Hepatocyte (in vitro differentiated cells): Measurements from ENCODE around the gene OTULIN.

Experiments used
- EZH2 ChIP-seq: fragments of 200-600 bp; sonication (generic); IDR thresholded peaks from 2 replicates; pipeline ENCODE4 v1.6.1; 2016; ENCODE audit warnings: antibody characterized with exemption, mild to moderate bottlenecking, borderline replicate concordance
- TF ChIP-seq, protein P1 (sequence below): fragments of 200-600 bp; sonication (generic); IDR thresholded peaks from 2 replicates; pipeline ENCODE4 v1.5.1; 2016; ENCODE audit warnings: antibody characterized with exemption, mild to moderate bottlenecking; ENCODE audit not compliant: poor library complexity

DNA sequence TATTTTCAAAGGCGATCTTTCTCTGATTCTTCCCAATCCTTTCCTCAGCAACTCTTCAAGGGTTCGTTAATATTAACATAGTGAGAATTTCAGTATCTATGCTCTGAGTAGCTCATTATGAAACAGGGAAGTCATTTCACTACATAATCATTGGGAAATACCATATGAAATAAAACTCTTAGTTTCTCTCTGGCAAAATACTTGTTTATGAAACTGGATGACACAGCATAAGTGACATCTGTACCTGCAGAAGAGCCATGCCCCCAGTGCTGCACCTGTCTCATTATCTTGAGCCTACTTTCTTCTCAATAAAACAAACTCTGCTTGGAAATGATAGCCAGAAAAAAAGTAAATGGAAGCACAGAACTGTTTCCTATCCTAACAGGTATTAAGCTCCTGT, 33.8 kb upstream of the OTULIN start:
- TF ChIP-seq, protein P1, sequence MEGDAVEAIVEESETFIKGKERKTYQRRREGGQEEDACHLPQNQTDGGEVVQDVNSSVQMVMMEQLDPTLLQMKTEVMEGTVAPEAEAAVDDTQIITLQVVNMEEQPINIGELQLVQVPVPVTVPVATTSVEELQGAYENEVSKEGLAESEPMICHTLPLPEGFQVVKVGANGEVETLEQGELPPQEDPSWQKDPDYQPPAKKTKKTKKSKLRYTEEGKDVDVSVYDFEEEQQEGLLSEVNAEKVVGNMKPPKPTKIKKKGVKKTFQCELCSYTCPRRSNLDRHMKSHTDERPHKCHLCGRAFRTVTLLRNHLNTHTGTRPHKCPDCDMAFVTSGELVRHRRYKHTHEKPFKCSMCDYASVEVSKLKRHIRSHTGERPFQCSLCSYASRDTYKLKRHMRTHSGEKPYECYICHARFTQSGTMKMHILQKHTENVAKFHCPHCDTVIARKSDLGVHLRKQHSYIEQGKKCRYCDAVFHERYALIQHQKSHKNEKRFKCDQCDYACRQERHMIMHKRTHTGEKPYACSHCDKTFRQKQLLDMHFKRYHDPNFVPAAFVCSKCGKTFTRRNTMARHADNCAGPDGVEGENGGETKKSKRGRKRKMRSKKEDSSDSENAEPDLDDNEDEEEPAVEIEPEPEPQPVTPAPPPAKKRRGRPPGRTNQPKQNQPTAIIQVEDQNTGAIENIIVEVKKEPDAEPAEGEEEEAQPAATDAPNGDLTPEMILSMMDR, result no peak
- no peak for TF ChIP-seq EZH2
